ENCODE data around the gene PPIF.
"Not testable (repeated sequence)": the region's sequence is repeated elsewhere in the genome, so short reads cannot be mapped to it uniquely, and the experiment has no call there.

The PPIF gene

DNA sequence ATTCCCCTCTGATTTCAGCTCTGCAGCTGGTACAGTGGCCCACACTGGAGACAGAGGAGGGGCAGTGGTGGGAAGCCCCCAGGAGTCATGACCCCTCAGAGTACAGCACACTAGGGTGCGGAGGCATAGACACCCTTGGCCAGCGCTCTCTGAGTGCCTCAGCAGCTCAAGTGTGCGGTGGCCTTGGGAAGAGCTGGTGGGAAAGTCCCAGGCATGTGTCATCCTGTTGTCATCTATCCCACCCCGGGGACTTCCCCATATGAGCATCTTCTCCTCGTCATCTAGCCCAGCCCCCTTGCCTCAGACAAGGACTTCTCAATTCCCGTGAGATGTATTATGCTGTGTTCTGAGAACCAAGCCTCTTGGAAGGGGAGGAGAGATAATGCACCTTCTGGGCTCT is 15.6 kb upstream of the PPIF start:
- peak; percentile 71 to 72 for DNase-seq (ENCODE audit: low read depth in 2 of 2)

DNA sequence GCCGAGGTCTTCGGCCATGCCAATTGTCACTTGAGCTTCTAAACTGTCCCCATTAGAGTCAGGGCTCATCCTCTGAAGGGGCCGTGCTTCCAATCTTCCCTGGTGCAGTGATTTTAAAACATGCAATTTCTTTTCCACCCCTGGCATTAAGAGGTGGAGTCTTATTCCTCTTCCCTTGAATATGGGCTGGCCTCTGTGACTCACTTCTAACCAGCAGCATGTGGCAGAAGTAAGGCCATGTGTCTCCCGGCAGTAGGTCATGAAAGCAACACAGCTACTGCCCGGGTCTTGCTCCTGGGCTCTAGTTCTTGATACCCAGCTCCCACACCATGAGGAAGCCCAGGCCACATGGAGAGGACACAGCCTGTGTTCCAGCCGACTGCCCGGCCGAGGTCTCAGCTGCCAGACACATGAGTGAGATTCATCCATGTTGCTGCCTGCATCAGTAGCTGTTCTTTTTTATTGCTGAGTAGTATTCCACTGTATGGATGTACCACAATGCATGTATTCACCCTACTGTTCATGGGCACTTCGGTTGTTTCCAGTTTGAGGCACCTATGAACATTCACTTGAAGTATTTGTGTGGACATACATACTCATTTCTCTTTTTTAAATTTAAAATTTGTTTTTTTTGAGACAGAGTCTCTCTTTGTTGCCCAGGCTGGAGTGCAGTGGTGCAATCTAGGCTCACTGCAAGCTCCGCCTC is 14.5 kb upstream of the PPIF start:
- DNase-seq (ENCODE audit: low read depth in 2 of 2), result not testable (repeated sequence)

DNA sequence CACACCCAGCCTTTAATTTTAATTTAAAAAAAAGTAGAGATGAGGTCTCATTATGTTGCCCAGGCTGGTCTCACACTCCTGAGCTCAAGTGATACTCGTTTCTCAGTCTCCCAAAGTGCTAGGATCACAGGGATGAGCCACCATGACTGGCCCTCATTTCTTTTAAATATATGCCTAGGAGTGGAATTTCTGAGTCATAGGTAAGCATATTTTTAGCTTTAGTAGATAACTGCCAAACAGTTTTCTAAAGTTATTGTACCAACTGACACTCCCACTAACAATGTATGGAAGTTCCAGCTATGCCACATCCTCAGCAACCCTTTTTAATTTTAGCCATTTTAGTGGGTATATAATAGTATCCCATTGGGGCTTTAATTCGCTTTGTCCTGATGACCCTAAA is 13.8 kb upstream of the PPIF start:
- DNase-seq (ENCODE audit: low read depth in 2 of 2), result no peak

DNA sequence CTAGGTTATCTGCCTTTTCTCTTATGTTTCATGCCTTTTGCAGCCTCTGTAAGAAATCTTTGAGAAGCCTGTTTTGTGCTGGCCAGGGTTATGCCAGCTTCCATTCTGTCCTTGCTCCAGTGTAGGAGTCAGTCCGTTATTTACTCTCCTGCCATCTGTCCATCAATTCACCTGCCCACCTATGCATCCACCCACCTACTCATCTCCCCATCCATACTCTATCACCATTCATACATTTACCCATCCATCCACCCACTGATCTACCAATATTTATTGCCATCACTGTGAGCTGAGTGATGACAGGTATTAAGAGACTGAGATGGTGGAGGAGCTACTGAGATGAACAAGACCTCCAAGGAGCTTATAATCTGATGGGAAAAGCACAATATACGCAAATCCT is 12.7 kb upstream of the PPIF start:
- DNase-seq (ENCODE audit: low read depth in 2 of 2), result no peak

DNA sequence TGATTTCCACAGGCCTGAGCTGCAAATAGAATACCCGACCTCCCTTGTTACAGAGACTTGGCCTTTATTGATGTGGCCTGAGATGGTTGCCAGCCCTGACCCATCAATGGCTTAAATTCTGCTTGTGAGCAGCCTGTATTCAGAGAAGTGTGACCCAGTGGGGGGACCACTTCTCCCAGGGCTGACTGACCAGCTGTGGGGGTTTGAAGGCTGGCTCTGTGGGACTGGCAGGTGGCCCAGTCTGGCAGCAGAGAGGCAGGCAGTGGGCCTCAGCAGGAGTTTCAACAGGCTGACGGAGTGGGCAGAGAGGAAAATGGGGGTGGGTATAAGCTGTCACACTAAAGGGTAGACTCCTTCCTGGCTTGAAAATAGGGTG is 12.2 kb upstream of the PPIF start:
- no peak for DNase-seq (ENCODE audit: low read depth in 2 of 2)

DNA sequence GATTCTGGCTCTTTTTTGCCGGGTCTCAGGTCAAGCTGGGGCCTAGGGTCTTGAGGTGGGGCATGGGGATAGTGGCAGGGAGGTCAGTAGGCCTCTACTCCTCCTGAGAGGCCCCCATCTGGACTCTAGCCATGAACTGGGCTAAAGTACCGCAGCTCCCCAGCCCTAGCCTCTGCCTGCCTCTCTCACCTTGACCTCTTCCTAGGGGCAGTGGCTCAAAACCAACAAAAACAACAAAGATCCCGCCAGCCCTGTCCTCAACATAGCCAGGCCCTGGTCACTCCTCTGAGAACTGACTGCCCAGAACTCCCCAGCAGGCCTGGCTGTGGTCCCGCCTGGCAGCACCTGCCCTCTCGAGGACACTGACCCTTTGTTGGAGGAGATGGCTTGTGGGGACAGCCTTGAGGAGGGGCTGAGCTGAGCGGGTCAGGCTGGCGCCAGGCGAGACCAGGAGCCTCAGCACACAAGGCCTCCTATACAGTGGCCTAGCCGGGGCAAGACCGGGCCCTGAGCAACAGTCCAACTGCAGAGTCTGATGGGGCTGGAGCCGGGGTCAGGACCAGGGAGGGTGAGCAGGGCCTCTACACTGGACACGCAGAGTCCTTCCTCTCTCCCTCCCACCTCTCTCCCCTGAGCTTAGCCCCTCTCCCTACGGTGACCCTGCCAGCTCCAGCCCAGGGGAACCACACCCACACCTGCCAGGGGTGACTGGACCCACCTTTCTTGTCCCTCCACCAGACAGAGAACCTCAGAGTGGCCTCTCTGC is 11.6 kb upstream of the PPIF start:
- no peak for DNase-seq (ENCODE audit: low read depth in 2 of 2)

DNA sequence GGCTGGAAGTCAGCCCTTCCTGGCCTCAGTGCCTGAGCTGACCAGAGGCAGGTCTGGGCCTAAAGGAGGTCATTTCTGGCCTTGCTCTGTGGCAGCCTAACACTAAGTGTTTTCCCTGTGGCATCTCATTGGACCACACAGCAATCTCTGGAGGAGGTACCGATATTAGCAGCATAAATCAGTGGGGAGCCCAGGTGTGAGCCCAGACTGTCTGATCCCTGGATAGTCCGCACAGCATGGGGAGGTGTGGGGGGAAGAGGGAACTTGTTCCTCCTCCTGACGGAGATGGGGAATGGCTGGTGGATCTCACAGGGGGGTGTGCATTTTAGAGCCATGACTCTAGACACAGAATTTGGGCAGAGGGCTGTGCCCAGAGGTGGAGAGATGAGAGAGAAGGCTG is 11.0 kb upstream of the PPIF start:
- no peak for DNase-seq (ENCODE audit: low read depth in 2 of 2)

DNA sequence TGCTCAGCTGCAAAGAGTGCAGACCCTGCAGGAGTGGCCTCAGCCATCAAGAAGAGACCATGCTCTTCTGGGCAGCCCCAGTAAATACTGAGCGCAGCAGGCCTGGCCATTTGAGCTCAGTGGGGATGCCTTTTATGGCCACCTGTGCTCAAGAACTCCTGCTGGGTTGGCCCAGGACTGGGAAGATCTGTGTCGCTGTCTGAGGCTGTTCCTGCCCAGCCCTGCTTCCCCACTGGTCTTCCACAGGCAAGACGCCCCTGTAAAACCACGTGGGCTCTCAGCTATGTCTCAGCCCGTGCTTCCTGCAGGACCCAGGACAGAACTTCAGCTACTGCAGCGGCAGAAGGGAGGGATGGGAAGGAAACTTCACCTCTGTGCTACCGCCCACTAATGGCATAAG is 10.5 kb upstream of the PPIF start:
- DNase-seq (ENCODE audit: low read depth in 2 of 2), result no peak

DNA sequence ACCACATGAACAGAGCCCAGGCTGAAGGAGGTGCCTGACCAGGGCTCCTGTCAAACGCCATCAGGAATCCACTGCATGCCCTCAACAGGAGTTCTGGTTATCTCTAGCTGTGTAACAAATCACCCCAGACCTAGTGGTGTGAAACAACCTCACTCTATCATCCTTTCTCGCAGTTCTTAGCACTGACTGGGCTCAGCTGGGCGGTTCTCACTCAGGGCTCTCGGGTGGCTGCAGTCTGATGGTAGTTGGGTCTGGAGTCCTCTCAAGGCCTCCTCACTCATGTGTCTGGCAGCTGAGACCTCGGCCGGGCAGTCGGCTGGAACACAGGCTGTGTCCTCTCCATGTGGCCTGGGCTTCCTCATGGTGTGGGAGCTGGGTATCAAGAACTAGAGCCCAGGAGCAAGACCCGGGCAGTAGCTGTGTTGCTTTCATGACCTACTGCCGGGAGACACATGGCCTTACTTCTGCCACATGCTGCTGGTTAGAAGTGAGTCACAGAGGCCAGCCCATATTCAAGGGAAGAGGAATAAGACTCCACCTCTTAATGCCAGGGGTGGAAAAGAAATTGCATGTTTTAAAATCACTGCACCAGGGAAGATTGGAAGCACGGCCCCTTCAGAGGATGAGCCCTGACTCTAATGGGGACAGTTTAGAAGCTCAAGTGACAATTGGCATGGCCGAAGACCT is 9.3 kb upstream of the PPIF start:
- DNase-seq (ENCODE audit: low read depth in 2 of 2), result not testable (repeated sequence)

DNA sequence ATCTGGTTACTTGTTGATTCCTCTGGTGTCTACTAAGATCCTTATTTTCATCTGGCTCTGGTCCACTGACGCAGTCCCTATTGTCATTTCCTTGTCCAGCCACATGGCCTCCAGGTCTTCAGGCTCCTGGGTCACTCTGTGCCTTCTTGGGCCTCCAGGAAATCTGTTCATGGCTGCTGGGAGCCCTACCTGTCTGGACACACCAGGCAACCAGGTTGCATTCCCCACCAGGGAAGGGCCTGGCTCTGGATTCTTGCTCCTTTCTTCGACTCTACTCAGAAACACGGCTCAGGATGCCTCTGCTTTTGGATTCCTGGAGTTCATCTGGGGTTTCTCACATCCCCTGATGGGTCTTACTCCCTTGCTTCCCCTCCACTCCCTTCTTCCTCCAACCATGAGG is 8.0 kb upstream of the PPIF start:
- DNase-seq (ENCODE audit: low read depth in 2 of 2), result no peak

DNA sequence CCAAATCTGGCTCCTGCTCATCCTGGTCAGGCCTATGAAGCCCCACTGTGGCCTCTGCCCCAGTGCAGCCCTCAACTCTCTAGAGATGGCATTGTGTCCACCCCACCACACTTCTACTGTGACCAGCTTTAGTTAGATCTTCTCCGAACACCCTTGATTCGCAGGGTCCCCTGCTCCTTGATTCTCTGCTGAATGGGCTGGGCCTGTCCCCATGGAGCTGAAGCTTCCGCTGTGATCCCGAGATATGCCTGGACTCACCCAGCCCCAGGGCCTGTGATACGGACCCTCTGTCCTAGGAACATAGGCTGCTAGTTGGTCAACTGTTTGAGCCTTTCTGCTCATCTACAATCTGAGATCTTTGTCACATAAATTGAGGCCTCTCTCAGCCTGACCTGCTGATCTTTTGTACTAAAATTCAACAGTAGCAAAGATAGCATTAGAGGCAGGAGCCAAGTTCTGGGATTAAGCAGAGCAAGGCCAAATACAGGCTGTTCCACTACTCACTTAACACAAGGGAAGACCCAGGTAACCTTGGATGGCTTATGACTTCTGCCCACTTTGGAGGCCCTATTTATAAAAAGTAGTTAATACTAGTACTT is 6.5 kb upstream of the PPIF start:
- DNase-seq (ENCODE audit: low read depth in 2 of 2), result no peak

DNA sequence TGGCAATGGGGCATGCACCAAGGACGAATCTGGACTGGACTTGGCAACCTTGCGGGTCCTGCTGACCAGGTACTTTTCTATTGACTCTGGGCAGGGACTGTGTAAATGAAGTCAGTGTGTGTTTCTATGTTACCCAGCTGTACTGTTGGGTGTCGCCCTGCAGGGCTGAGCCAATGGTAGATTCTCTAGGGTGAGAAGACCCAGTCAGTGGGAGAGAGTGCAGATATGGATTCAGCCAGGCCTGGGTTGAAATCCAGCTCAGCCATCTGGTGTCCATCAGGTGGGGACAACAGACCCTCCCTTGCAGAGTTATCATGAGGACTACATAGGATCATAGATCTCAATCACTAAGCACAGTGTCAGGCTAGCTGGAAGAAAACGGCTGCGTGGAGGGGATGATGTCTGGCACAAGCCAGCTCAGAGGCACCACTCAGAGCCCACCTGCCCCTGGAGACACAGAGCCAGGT is 4.9 kb upstream of the PPIF start:
- no peak for DNase-seq (ENCODE audit: low read depth in 2 of 2)

DNA sequence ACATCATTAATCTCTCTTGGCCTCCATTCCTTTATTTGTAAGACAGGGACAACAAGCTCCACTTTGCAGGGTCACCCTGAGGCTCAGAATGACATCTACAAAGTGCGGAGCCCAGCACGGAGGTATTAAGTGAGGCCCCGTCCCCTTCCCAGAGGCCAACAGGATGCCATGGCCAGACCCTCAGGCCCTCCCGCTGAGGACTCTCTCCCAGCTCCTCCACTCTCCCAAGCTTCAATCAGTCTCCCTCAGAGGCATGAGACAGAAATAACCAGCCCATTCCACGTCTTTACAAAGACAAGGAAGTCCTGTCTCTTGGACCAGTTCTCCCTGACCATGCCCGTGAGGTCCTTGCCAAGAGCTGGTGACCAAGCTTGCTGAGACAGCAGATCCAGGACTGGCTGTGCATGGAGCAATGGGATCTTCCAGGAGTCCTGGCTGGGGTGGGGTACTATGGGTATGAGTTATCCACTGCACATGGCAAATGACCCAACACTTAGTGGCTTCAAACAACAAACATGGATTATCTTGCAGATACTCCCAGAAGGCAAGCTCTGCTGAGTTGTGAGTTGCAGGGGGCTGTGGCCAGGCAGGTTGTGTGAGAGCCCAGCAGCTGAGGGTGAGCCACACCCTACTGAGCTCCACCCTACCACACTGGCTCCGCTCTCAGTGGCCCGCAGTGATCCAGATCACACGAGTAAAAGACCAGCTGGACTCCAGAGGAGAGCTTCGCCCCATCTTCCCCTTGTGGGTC is 4.3 kb upstream of the PPIF start:
- no peak for DNase-seq (ENCODE audit: low read depth in 2 of 2)

DNA sequence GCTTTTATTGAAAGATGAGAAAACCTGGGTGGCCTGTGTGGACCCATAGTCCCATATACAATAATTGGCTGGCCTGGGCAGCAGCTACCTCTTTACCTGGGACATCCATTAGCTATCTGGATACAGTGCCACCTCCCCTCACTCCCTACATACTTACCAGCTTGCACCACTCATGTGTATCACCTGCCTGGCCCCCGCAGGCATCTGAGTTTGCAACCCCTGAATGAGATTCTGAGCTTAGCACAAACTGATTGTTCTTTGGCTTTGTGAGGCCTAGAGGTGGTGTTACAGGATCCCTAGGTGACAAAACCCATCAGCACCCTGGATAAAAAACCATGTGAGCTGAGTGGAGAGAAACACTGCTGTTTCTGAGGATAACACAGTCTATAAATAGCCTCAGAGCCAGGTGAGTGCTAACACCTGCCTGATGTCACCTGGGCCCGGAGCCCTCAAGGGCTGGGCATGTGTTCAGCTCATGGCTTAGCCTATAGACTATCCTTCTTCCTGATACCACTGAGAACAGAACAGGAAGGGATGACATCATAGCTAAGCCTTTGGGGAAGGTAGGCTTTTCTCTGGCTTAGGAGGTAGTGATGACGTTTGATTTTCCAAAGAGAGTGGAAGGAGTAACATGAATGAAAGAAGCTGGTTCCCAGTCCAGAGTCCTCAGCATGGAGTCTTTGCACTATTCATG is 2.6 kb upstream of the PPIF start:
- DNase-seq (ENCODE audit: low read depth in 2 of 2), result no peak

DNA sequence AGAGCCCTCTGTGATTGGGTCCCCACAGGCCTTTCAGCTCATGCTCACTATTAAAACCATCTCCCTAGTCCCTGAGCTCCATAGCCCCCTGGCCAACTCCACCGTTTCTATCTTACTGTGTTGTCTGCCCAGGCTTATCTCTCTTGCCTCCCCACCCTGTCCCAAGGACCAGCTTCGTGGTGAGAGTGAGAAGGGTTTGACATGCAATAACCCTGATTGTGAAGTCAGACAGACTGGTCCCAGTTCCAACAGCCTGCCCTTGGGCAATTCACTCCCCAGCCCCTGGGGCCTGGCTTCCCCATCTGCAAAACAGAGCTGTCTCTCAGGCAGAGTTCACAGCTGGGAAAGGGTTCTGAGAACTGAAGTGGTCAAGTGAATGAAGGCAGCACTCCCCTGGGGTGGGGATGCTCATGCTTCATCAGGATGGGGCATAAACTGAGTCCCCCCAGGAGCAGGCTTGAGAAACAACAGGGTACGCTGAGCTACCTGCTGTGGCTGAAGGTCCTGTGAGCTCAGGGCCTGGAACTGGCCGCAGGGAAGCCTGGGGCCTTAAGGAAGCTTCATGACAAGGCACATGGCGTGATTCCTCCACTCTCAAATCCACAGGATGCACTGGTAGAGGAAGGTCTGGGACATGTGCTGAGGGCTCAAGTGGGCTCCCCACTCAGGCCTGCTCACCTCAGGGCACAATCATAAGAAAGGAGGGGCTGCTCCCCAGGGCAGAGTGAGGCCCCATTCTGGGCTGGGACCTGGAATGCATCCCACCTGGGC is 1.8 kb upstream of the PPIF start:
- no peak for DNase-seq (ENCODE audit: low read depth in 2 of 2)

DNA sequence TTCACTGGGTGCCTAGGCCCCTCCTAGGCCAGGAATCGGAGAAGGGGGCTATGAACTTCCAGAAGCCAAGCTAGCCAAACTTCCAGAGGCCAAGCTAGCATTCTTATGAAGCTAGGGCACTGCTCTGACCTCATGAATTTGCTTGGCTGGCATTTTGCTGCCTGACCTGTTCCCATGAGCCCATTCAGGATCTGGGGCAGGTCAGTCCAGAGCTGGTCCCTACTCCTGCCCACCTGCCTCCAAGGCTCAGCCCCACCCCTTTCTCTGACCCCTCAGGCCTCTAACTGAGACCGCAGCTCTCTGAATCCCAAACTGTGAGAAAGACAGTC is 1.3 kb upstream of the PPIF start:
- DNase-seq (ENCODE audit: low read depth in 2 of 2), result no peak

DNA sequence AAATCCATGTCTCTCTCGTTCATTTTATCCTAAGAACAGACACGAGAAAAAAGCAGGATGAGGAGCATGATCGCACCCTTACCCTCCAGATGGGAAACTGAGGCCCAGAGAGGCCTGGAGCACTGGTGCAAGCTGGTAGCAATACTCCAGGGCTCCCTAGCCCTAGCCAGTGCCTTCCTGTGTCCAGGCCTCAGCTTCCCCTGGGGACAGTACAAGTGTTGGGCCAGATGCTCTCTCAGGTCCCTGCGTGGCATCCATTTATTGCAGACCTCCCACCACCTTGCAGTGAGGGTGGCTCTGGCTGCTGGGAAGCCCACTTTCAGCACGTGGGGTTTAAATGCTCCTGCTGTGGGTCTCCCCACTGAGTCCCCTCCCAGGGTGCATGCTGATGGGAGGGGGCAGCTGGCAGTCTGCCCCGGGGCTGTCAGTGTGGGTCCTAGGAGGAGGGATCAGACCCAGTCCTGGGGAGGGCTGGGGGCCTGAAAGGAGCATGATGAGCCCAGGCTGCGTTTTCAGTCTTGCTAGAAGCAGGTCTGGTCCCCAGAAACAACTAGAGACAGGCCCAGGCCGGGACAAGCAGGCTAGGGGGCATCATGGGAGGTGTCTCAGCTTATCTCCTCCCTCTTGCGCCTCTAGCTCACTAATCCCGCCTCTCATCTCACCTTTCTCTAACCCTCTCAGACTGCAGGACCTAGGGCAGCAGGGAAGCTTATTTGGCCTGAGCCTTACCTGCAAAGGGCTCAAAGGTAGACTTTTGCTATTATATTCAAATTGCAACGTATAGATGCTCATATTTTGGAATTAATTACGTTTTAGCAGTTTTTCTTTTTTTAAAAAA is 662 bp upstream of the PPIF start:
- no peak for DNase-seq (ENCODE audit: low read depth in 2 of 2)

DNA sequence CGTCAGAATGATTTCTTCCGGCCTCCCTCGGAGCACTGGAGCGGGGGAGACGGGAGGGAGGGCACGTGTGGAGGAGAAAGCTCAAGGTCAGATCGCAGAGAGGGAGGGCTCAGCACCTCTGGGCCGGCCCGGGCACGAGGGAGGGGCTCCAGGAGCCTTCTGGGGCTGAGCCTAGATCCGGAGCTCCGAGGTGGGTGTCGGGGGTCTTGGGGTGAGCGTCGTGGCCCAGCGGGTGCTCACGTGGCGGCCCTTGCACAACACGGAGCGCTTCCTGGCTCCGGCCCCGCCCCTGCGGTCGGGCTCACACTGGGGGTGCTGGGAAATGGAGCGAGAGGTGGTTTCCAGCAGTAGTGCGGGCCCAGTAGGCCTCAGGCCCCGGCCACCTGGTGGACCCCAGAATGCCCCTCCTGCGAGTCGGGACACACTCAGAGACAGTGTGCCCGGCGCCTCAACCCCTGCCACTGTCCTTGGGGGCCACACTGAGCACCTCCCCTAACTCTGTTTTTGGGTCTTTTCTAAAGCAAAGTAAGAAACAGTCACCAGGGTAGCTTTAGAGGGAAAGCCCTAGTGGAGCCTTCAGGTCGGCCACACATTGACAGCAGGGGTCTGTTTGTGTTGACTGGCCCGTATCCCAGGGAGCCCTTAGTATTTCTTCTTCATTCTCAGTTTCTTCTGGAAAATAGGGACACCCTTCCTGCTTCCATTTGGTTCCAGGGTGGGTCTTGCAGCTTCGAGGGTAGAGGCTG is 798 bp downstream of the PPIF start:
- DNase-seq (ENCODE audit: low read depth in 2 of 2), result peak; percentile 57 to 70

DNA sequence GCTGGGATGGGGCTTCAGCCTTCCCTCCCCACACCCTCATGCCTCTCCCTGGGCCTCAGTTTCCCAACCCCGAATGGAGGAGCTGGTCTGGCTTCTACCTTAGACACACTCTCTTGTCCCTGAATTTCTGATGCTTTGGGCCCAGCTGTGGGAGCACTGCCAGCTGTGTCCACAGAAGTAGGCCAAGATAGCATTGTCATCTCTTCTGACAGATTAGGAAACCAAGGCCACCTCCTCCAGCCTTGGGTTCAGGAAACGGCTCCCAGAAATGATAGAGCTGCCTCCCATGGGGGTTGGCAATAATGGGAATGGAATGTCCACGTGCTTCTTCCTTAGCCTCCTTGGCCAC is 1.3 kb downstream of the PPIF start:
- no peak for DNase-seq (ENCODE audit: low read depth in 2 of 2)
